Pons (tissue), 1 donor: ENCODE data around the gene PDZRN4.
A peak's percentile ranks its signal among the peaks of the same experiment; 100 is the strongest.

Experiments
- DNase-seq: peaks from one replicate; pipeline ENCODE4 v3.0.0-alpha.2; 2016; ENCODE audit warnings: low spot score

The PDZRN4 gene

DNA sequence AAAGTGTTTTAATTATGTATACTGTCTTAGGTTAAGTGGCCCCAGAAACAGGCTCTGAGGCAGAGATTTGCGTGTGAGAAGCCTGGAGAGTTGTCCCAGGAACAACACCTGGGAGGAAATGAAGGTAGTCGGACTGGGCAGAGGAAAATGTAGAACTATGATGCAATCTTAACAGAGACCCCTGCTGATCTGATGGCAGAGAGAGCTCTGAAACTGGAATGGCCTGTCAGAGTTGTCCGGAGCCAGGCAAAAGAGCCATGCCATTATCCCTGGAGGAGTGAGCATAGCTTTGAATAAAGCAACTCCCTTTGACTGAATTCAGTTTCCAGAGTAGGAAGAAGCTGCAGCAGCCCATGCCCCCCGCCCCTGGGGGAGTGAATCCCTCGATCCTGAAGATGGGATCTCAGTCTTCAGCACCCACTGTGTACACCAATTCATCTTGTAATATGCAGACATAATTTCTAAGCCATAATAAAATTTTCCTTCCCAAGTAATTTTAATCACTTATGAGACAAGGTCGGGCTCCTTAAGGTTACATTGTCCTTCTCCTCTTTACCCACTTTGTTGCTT is 264.8 kb downstream of the PDZRN4 start:
- DNase-seq: no peak

DNA sequence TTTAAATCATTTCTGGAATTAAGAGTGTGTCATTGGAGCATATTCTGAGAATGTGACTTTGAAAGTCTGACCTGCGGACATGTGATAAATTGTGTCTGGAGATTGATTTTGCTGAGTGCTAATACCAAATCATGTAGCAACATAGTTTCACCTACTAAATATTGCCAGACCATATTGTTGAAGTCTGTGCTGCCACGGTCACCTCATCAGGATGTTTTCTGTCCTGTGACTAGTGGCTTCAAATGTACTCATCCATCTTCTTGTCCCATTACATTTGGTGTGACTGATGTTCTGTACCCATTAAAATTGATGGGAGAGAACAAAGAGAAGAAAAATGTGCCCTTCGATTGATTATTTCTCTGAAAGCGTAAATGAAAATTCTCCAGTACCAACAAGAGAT is 265.3 kb downstream of the PDZRN4 start:
- DNase-seq: no peak

DNA sequence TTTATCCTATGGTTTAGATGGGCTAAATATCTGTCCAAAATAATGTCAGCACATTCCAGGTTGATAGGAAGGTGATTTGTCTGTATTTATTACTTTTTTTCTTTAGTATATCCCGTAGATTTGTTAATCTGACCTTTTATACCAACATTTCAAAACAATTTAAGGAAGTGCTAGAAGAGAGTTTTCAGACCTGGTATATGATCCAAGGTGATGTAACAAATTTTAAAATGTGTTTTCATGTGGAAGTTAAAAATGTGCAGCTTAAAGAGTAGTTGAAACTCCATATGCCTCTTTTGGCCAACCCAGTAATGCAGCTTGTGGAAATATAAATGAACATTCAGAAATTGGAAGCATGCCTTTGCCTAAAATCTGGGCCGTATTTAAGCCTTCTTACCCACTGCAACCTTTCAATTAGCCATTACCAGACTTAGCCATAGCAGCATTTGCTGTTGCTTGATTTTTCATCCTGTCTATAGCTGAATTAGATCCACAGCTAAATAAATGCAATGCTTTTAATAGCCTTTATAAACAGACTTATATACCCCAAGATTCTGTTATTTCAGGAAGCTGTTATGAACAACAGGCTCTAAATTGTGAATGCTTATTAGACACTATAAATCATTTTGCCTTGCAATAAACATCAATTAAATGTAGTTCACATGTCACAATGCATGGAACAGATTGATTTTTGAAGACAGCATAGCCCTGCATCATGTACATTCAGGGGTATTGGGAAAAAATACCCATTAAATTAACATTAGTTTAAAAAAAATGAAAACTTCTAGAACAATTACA is 271.2 kb downstream of the PDZRN4 start:
- DNase-seq: peak; percentile 17

DNA sequence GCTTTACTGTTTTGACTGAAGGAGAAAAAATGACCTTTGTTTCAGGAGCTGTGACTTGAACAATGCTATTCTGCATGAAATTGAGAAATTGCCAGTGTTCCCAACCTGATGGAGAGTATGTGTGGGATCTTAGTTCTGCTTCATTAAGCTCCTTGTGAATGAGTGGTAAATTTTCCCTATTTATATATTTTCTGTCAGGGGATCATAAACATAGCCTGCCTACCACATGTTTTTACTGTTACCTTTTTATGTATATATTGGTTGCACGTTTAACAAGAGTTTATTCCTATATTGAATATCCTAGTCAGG is 271.7 kb downstream of the PDZRN4 start:
- peak; percentile 66 for DNase-seq

DNA sequence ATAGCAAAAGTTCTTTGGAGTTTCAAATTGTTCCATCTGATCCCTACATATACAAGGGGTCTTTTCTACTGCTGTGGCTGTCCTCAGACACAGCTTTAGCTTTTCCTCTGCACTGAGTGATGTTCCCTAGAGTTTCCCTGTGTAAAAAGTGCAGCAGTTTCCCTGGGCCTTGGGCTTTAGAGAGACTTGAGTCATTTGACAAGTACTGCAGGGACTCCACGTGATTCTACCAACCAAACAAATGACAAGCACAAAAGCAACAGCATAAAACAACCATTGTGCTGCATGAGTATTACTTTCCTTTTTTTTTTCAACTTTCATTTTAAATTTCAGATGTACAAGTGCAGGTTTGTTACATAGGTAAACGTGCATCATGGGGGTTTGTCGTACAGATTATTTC is 272.8 kb downstream of the PDZRN4 start:
- peak; percentile 61 for DNase-seq

DNA sequence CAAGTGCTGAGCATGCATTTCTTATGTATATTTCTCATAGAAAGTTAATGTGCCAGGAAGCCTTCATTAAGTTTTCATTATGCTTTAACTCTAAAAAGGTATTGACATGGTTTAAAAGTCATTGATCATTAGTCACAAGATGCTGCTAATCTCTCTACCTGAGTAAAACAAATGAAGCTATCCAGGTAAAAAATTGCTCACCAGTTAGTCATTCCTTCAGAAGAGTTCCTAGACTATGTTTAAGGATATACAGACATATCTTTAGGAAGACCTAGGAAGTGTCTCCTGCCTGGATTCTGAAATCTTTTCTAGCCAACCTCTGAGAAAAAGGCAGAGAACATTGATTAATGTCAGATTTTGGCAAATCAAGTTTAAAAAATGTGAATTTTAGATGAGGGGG is 274.2 kb downstream of the PDZRN4 start:
- DNase-seq: no peak

DNA sequence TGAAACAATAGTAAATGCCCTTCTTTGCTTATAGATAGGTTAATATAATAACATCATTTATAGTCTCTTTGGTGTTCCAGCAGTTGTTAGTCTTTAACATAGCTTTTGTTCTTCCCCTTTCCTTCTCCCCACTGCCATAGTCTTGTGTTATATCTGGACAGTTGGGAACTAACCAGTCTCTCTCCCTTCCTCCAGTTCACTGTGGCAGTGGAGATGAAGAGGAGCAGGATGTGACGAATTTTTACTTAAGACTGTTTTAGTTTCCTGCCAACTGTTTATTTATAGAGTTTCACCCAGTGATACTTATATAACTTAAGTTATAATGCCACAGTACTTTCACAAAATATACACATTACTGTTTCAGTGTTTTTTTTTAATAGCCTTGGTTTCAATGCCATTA is 277.4 kb downstream of the PDZRN4 start:
- no peak for DNase-seq

DNA sequence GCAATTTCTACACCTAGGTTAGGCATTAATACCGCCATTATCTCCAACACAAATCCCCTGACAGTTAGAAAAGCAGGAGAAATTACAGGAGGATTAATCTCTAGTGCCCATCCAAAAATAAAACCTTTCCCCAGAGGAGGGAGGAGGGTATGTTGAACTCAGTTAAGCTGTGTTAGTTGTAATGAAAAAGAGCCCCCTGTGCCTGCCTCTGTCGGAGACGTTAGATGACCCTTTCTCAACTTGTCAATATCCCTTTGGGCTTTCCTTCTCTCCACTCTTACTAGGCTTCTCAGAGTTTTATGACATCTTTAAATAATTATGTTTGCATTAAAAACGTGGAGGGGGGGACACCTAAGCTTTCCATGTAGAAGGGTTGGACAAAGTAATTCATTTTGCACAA is 278.2 kb downstream of the PDZRN4 start:
- DNase-seq: no peak

DNA sequence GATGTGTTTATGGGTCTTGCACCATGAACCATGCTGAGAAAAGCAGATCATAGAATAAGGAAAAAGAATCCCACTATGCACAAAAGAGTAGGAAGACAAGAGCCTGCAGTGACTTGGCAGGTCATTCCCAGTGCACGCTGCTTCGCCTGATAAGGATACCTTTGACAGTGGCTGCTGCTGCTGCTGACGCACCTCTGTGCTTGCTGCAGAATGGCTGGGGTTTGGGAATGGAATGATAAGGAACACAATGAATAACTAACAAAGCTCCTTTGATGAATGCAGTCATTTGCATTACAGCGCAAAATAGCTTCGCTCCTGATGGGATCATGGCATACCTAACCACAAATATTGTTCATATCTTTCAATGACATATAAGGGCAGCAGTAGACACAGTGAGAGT is 278.7 kb downstream of the PDZRN4 start:
- peak; percentile 32 for DNase-seq

DNA sequence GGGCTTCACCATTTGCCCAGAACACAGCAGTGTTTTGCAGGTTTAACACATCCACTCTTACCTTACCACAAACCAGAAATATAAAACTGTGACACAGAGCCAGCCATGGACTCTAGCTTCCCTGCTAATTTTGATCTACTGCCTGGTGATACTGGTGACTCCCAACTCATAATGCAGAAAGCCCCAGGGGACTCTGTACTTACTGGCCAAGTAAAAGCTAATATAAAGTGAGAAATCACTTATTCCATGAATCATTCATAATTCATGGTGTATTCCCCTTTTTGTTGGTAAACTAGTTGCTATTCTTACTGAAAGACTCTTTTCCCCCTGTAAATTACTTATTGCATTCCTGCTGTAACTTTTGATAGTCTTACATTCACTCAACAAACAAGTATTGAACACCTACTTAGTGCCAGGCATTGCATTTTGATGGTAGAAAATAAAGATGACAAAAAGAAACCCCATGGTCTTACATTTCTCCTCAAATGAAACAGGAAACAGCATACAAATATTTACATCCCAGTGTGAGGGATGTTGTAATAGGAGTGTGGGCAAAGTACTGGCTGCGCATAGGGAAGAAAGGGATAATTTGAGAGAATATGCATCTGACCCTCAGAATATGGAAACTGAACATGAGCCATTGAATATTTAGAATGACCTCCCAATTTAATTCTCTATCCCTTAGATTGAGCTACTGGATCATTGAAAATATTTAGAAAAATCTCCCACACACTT is 279.6 kb downstream of the PDZRN4 start:
- no peak for DNase-seq

DNA sequence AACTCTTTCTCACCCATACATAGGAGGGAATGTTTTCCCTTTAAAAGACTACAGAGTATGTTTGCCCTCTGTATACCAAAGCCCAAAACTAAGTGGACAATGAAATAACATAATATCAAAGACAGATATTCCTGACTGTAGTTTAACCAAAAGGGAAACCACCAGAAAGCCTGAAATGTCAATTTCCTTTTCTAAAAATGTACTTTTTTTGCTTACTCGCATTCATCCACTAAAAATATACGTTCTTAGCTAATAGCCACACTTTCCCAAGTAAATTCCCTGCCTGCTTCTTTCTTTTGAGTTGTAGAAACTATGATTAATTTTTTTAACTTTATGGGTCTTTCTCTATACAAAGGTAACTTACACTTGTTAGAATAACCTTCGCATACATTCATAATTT is 280.2 kb downstream of the PDZRN4 start:
- no peak for DNase-seq

DNA sequence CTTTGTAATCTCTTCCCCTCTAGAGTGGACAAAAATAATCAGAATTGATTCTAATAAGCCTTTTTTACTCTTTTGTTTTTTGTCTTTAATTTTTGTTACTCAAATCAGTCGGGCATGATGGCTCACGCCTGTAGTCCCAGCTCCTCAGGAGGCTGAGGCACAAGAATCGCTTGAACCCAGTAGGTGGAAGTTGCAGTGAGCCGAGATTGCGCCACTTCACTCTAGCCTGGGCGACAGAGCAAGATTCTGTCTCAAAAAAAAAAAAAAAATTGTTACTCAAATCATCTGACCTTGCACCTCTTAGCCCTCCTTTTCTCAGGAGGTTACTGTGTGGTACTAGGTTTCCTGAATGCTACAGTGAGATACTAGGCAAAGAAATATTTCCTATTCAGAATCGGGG is 280.6 kb downstream of the PDZRN4 start:
- DNase-seq: no peak

DNA sequence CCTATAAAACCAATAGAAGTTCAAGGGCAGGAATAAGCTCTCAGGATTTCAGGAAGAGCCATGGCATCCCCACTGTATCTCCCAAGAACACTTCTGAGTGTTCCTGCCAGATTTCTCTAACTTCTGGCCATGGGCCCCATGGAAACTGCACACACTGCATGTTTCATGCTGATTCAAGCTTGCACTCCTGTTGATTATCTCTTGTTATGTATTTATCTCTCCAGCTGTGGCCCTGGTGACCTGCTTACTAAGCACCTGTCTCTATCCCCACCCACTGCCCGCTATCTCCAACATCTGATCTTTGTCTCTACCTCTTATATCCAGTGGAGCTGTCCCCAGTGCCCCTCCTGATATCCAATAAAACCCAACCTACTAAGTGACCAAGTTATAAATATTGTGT is 285.3 kb downstream of the PDZRN4 start:
- DNase-seq: no peak

DNA sequence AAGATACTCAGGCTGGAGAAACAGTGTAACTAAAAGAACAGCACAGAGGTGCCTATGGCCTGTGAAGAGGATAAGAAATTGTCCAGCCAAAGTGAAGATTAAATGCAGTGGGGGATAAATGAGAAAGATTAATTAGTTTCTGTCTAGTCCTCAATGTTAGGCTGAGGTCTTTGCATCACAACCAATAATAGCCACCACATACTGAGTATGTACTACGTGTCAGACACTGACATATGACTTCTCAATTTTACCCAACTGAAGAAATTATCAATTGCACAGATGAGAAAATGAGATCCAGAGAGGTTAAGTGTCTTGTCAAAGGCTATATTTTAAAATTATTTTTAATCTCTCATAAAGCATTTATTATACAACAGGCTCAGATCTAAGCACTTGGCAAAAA is 285.9 kb downstream of the PDZRN4 start:
- DNase-seq: no peak

DNA sequence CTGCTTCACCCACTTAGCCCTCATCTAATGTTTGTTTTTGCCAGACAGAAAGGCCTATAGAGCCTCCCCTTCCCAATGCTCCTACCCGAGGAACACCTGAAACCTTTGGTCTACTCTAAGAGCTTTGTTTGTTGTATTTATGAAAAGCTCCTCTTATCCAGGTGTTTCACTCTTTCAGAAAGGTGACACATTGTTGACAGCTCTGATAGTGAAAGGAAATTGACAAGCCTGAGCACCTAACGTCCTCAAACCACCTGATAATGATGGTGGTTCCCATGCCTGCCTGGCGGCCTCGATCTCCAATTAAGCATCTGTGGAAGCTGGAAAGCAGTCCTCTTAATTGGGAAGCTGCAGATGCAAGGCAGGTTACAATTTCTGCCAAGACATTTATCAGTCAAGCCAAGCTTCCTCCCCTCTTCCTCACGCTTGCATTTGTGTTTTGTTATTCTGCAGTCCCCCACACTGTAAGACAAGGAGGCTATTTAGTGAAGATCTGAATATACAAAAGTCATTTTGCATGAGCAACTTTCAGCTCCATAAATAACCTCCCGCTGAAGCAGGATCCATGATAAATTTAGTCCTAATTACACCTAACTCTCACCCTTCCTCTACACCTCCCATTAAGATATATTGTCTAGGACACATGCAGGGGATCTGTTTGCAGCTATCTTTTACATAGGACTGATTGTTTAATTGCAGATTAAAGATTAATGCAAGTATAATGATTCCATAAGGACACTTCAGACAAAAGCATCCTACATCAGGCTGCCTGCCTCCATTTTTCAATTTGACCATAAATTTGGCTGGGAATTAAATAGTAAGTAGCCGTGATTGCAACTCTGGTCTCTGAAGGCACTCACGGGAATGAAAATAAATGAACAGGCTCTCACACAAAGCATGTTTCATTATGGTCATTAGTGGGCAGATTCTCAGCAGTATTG is 288.6 kb downstream of the PDZRN4 start:
- peak; percentile 30 for DNase-seq

DNA sequence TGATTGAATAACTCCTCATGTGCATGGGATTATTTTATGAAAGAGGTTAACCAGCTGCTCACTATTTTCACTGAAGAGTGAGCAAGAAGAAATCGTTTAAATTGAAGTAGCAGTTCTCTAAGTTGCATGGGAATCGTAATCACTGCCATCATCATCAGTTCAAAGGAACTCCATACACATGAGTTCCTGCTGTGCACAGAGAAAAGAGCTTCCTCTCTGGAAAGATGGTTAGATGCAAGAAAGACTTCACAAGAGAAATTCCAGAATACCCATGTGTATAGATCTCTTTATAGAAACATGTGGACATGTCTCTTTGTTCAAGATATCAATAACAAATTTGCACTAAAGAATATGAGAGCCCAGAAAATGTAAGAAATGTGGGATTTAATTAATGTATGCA is 291.3 kb downstream of the PDZRN4 start:
- no peak for DNase-seq

DNA sequence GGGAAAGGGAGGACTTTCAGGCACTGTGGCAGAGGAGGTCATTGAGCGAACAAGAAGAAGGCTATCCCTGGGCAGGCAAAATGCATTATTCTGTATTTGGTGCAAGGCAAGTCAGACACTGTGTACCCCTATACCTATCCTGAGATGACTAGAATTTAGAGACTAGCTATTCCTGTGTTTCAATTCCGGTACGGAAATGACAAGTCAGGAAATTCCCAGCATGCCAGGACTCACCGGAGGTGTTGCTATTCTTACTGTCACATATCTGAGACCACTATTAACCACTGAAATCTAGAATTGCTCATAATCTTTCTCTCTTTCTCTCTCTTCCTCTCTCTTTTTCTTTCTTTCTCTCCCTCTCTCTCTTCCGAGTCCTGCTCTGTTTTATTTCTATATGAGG is 297.1 kb downstream of the PDZRN4 start:
- no peak for DNase-seq

DNA sequence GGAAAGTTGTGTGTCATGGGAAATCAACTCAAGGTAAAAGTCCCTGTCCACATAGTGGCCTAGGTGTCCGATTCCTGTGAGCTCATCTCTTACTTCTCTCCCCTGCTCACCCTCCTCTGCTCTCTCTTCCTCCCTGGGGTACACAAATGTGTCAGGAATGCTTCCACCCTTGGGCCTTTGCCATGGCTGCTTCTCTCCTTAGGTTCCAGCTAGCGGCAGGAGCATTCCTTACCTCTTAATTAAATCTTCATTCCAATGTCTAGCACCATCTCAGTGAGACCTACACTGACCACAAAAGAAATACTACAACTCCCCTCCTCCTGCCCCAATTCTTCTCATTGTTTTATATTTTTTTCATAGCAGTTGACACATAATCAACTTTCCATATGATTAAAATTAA is 298.6 kb downstream of the PDZRN4 start:
- no peak for DNase-seq

DNA sequence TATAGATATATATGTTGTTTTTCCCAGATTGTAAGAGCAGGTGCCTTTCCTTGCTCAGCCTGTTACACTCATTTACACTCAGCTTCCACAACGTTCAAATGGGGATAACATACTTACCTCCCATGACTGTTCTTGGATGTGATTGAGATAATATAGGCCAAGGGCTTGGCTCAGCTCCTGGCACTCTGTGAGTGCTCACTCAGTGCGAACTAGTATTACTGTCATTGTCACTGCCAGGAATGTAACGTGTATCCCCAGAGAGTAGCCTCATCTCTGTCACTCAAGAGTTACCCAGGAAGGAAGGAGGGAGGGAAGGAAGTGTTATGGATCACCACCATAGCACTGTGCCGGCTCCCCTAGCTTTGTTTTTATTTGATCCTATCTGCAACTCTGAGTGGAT is 307.9 kb downstream of the PDZRN4 start:
- no peak for DNase-seq

DNA sequence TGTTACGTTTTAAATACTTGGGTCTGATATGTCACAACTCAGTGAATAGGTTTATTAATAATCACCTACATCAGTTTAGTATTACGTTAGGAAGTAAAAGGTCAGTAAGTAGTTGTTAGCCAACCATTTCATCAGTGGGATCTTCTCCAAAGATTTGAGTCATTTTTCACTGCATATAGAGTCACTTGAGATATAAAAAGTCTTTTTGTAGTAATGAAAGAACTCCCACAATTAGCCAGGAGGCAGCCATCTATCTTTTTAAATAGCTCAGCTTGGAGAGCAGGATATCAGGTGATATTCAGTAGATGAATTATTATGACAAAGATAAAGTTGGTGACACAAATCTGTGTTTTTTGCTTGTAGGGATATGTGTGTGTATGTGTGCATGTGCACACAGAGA is 309.3 kb downstream of the PDZRN4 start:
- no peak for DNase-seq

DNA sequence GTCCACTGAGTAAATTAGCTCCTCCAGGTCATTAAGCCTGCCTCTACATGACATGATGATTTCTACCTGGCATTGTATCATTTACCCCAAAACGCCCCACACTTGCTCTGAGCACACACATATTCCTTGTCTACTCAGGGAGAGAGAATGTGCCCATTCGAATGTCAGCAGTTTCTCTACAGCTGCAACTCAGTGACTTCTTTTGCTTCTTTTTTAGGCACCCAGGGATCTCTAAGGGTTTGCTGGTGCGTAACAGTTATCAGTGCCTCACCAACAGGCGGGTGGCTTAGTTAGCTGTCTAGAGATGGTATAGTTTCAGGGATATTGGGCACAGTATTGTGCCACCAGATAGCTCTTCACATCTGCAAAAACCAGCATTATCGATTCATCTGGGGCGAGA is 316.9 kb downstream of the PDZRN4 start:
- no peak for DNase-seq

DNA sequence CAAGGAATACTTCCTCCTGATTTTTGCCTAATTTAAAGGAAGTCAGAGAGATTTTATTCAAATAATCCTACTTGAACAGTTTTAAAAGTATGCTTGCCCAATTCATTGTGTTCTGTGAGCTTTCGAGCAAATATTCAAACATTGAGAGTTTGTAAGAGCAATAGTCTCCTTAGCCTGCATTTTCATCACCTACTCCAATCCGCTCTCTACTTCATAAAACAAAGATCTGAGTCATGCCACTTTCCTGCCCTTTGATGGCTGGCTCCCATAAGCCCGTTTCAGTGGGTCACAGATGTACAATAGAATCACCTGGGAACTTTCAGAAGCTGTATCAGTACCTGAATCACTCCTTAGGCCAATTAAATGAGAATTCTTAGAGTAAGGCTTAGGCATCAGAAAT is 319.2 kb downstream of the PDZRN4 start:
- DNase-seq: no peak
